Endothelial cell of umbilical vein (primary cell): ENCODE data around the gene LRRC7. TPM values are rescaled to one million over a fixed set of nuclear protein-coding genes. Genes with fewer than 3 reads are reported as not detected.

Experiments
- BruUV-seq: library from RNA; stranded (reverse); fragments of 400-500 nt; replicated peaks from 2 replicates; lab custom pipeline; 2021; lab: Mats Ljungman, UMichigan
- CTCF ChIA-PET: fragments of 300-600, 350-600 bp; sonication (Branson Sonifier 250); formaldehyde crosslinking; loops from one replicate; lab custom pipeline; 2021; ENCODE audit warnings: antibody characterized with exemption, inconsistent platforms; lab: Charles Lee
- POLR2A ChIA-PET: fragments of 300-600, 350-600 bp; sonication (Branson Sonifier 250); formaldehyde crosslinking; loops from one replicate; lab custom pipeline; 2021; ENCODE audit warnings: antibody characterized with exemption, inconsistent platforms; lab: Charles Lee
- DNase-seq: peaks from one replicate; pipeline ENCODE4 v3.0.0-alpha.2; 2011; ENCODE audit warnings: low read depth, low spot score
- FAIRE-seq: peaks from 2 replicates; lab custom pipeline; 2011; peaks lifted over from hg19 to GRCh38; lab: Jason Lieb, UNC
- H2AFZ ChIP-seq: 2 replicates; pipeline ENCODE4 v1.6.0; 2012; ENCODE audit warnings: low read depth, low read length, control low read depth, inconsistent platforms
- H3K27ac ChIP-seq: 2 replicates; pipeline ENCODE4 v1.5.1; 2011; ENCODE audit warnings: low read depth, mild to moderate bottlenecking, control low read depth, low read length, moderate library complexity; ENCODE audit not compliant: insufficient read depth
- H3K27me3 ChIP-seq, 2 experiments: 2 replicates each; pipeline versions ENCODE4 v1.6.0 to v1.6.1; 2011; ENCODE audit warnings: low read length in 2 of 2, mixed read lengths in 1 of 2; ENCODE audit not compliant: control insufficient read depth in 2 of 2, insufficient read depth in 2 of 2
- H3K36me3 ChIP-seq, 2 experiments: 2 replicates in 1 of 2; 3 replicates in 1 of 2; pipeline ENCODE4 v1.5.1; 2011; ENCODE audit warnings: low read length in 2 of 2, mild to moderate bottlenecking in 1 of 2, moderate library complexity in 1 of 2; ENCODE audit not compliant: control insufficient read depth in 2 of 2, insufficient read depth in 2 of 2; ENCODE audit errors: extremely low read depth in 1 of 2
- H3K4me1 ChIP-seq: 3 replicates; pipeline ENCODE4 v1.5.1; 2011; ENCODE audit warnings: mild to moderate bottlenecking, low read length; ENCODE audit not compliant: control insufficient read depth, insufficient read depth; ENCODE audit errors: extremely low read depth
- H3K4me2 ChIP-seq: 2 replicates; pipeline ENCODE4 v1.6.1; 2011; ENCODE audit warnings: low read length, control low read depth, mixed read lengths; ENCODE audit not compliant: insufficient read depth
- H3K4me3 ChIP-seq, 3 experiments: fragments of 200-600 bp in 1 of 3; sonication (generic), shearing (Covaris generic) in 1 of 3; replicated peaks in 1 of 3; 2 replicates each; pipeline ENCODE4 v1.5.1; 2011 to 2016; ENCODE audit warnings: control low read depth in 3 of 3, low read length in 3 of 3, mild to moderate bottlenecking in 2 of 3, inconsistent platforms in 1 of 3, low read depth in 1 of 3, moderate library complexity in 1 of 3; ENCODE audit not compliant: insufficient read depth in 1 of 3
- H3K79me2 ChIP-seq: 2 replicates; pipeline ENCODE4 v1.6.0; 2012; ENCODE audit warnings: low read length, inconsistent platforms; ENCODE audit not compliant: control insufficient read depth, insufficient read depth
- H3K9ac ChIP-seq: replicated peaks from 2 replicates; pipeline ENCODE3; 2011; ENCODE audit warnings: low read length, control low read depth; ENCODE audit not compliant: insufficient read depth; ENCODE audit errors: extremely low read depth
- H3K9me1 ChIP-seq: replicated peaks from 3 replicates; pipeline ENCODE4 v1.6.0; 2011; ENCODE audit warnings: mild to moderate bottlenecking, low read length; ENCODE audit not compliant: control insufficient read depth, insufficient read depth; ENCODE audit errors: extremely low read depth
- H3K9me3 ChIP-seq: replicated peaks from 2 replicates; pipeline ENCODE4 v1.5.1; 2012; ENCODE audit warnings: low read length, inconsistent platforms; ENCODE audit not compliant: control insufficient read depth, insufficient read depth
- H4K20me1 ChIP-seq: replicated peaks from 2 replicates; pipeline ENCODE3; 2011; ENCODE audit warnings: mild to moderate bottlenecking, low read length; ENCODE audit not compliant: control insufficient read depth, insufficient read depth; ENCODE audit errors: extremely low read depth
- CTCF ChIP-seq, 2 donors: IDR thresholded peaks; 1 replicate in 1 of 2; 2 replicates in 1 of 2; pipeline ENCODE4 v1.5.1; 2011; ENCODE audit warnings: low read length in 2 of 2, mild to moderate bottlenecking in 2 of 2, moderate library complexity in 2 of 2, control low read depth in 1 of 2, inconsistent platforms in 1 of 2, low read depth in 1 of 2; ENCODE audit not compliant: insufficient read depth in 1 of 2; ENCODE audit errors: extremely low read depth in 1 of 2
- EZH2 ChIP-seq: IDR thresholded peaks from 2 replicates; pipeline ENCODE4 v1.6.1; 2012; ENCODE audit warnings: borderline replicate concordance, low read depth, mild to moderate bottlenecking, moderate library complexity, low read length, inconsistent platforms; ENCODE audit not compliant: severe bottlenecking
- FOS ChIP-seq: IDR thresholded peaks from 2 replicates; pipeline ENCODE4 v1.6.1; 2011; ENCODE audit warnings: mild to moderate bottlenecking, low read length, moderate library complexity, borderline replicate concordance; ENCODE audit not compliant: insufficient read depth
- GATA2 ChIP-seq: IDR thresholded peaks from 2 replicates; pipeline ENCODE4 v1.7.0; 2011; ENCODE audit warnings: low read depth, mild to moderate bottlenecking, moderate library complexity, mixed read lengths, low read length; ENCODE audit not compliant: insufficient read length, insufficient read depth
- JUN ChIP-seq: IDR thresholded peaks from 2 replicates; pipeline ENCODE4 v1.6.1; 2011; ENCODE audit warnings: borderline replicate concordance, low read depth; ENCODE audit not compliant: insufficient read length, insufficient read depth
- MAX ChIP-seq: IDR thresholded peaks from 2 replicates; pipeline ENCODE4 v1.6.1; 2011; ENCODE audit not compliant: insufficient read depth, insufficient read length
- MYC ChIP-seq: IDR thresholded peaks from one replicate; pipeline ENCODE4 v1.6.1; 2011; ENCODE audit warnings: mild to moderate bottlenecking, low read depth, low read length
- POLR2A ChIP-seq: IDR thresholded peaks from 2 replicates; pipeline ENCODE4 v1.6.1; 2012; ENCODE audit warnings: low read depth, mild to moderate bottlenecking, control low read depth, low read length
- POLR2AphosphoS5 ChIP-seq: IDR thresholded peaks from 2 replicates; pipeline ENCODE4 v1.6.1; 2012; ENCODE audit warnings: low read depth, mild to moderate bottlenecking, control low read depth, low read length, moderate library complexity; ENCODE audit not compliant: insufficient read depth
- dilution Hi-C: fragments of 300-500 bp; cut with MboI; formaldehyde crosslinking; loops from one replicate; pipeline ENCODE4 v1.15.0; 2019; ENCODE audit warnings: low sequenced_read_pairs; ENCODE audit not compliant: extremely low pct_ligation_motif_present
- intact Hi-C: fragments of 100-400 bp; cut with micrococcal nuclease; formaldehyde crosslinking; loops from one replicate; pipeline ENCODE4 v1.10.0; 2022
- polyA plus RNA-seq, 4 experiments: library from polyadenylated mRNA; depleted of rRNA in 3 of 4; stranded (reverse) in 3 of 4; unstranded in 1 of 4; fragments of >200 nt; gene quantifications; 2 replicates each; pipeline versions ENCODE4 v1.2.1 to v1.2.3, GENCODE V29; 2011 to 2012; ENCODE audit warnings: missing spikeins in 1 of 4
- total RNA-seq: library from RNA; stranded (reverse); gene quantifications from 2 replicates; pipeline ENCODE4 v1.2.3, GENCODE V29; 2021

The LRRC7 gene
- total and polyA plus RNA-seq, 2 donors (not counting 3 experiments of a cell fraction or from before 2014, with no cell fraction given) = 0.11 to 0.58 TPM

- intact Hi-C loops = no loop called here
- Histone ChIP-seq H3K9ac (no peak overlapping the region), H3K9me3 (no peaks in the 10 kb centered on the region), H3K27me3 (no peaks in the 10 kb centered on the region), H3K9me1 (no peaks in the 10 kb centered on the region), H3K27ac (no peak overlapping the region), H3K79me2 (no peaks in the 10 kb centered on the region), H3K4me1 (no peaks in the 10 kb centered on the region), H3K36me3 (no peaks in the 10 kb centered on the region), H3K4me3 (no peak overlapping the region), H2AFZ (no peak overlapping the region), H4K20me1 (no peaks in the 10 kb centered on the region), H3K4me2 (no peak overlapping the region)
- ChIA-PET POLR2A (no interaction called here), CTCF (interaction anchor here (1.0 kb wide), 1 partner anchor 10 kb away, joined by 3 read pairs; no protein-coding TSS in a partner anchor)
- TF ChIP-seq MAX (no peak), POLR2AphosphoS5 (no peak), POLR2A (no peak), EZH2 (no peak), JUN (no peak), CTCF (IDR thresholded peaks at IDR 0.05; ENCODE audit: extremely low read depth in 1 of 2, insufficient read depth in 1 of 2, low read depth in 1 of 2, low read length in 2 of 2) (no peak), GATA2 (no peak), FOS (no peak), MYC (no peak)
- DNase-seq = no peak
- FAIRE-seq = no peak
- dilution Hi-C loops = no loop called here
- BruUV-seq = no TSS peak
These were observed 515.8 kb downstream of the LRRC7 start for GRCh38 chr1:70083519-70083918.
